ENCODE measurements around the gene PAPPA.

DNA sequence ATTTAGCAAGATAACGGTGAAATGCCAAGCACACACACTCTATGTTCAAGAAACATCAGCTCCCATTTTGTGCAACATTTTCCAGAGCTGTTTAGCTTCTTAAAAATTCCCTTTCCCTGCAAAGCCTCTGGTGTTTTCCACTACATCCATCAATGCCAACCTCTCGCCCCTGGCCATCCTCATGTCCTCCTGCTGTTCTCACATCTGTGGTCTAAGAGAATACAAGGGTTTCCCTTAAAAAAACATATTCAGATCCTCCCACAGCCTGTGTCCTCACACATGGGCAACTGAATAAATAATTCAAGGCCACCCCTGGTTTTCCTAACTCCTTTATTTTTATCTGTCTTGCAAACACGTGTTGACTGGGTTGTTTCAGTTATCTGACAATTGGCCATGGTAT, 70.3 kb downstream of the PAPPA start:
- TF ChIP-seq POLR2AphosphoS5 (IDR thresholded peaks at IDR 0.05; ENCODE audit: low read depth, low read length) = no peak
- TF ChIP-seq POLR2A (IDR thresholded peaks at IDR 0.05; ENCODE audit: low read depth, low read length) = no peak
- TF ChIP-seq SPI1 (IDR thresholded peaks at IDR 0.05; ENCODE audit: low read depth, low read length) = no peak
- TF ChIP-seq TAF1 (IDR thresholded peaks at IDR 0.05; ENCODE audit: low read depth, low read length) = no peak
- no peak for TF ChIP-seq PAX5 (IDR thresholded peaks at IDR 0.05; ENCODE audit: insufficient read depth, low read length, severe bottlenecking)
- TF ChIP-seq POU2F2 (IDR thresholded peaks at IDR 0.05; ENCODE audit: low read depth, low read length) = no peak
